Stimulated activated naive CD8-positive, alpha-beta T cell treated with anti-CD3 and anti-CD28 coated beads, Interleukin-15, amount 100 ng/mL, for 72 hours (primary cell): ENCODE measurements around the gene BMPR1B.
"Not testable (repeated sequence)": the region's sequence is repeated elsewhere in the genome, so short reads cannot be mapped to it uniquely, and the experiment has no call there.

Source experiments
- ATAC-seq: fragments of 150-1000 bp; cut with Tn5 transposase; 2 replicates; pipeline ENCODE4 v1.10.0; 2021; ENCODE audit warnings: mild to moderate bottlenecking, moderate library complexity
- DNase-seq, 2 donors: peaks; one replicate each; pipeline ENCODE4 v3.0.0; 2021 to 2022
- H3K27ac Mint-ChIP-seq, 2 donors: one replicate each; pipeline ENCODE4 v1.8.0; 2022; ENCODE audit warnings: mild to moderate bottlenecking in 2 of 2, mixed read lengths in 2 of 2, moderate library complexity in 2 of 2
- H3K27me3 Mint-ChIP-seq: one replicate; pipeline ENCODE4 v1.8.0; 2022; ENCODE audit warnings: mixed read lengths
- H3K4me1 Mint-ChIP-seq: one replicate; pipeline ENCODE4 v1.8.0; 2022; ENCODE audit warnings: mild to moderate bottlenecking, mixed read lengths
- H3K4me3 Mint-ChIP-seq, 2 donors: one replicate each; pipeline ENCODE4 v1.8.0; 2022; ENCODE audit warnings: mild to moderate bottlenecking in 2 of 2, mixed read lengths in 2 of 2, moderate library complexity in 1 of 2
- H3K9me3 Mint-ChIP-seq, 2 donors: one replicate each; pipeline ENCODE4 v1.8.0; 2022; ENCODE audit warnings: mixed read lengths in 2 of 2

Gene BMPR1B

GRCh38 chr4:95153182-95153581 is 395.4 kb downstream of the BMPR1B start:
- DNase-seq (no peak), ATAC-seq (no peak)
- Mint-ChIP-seq H3K27me3 (no peaks in the 10 kb centered on the region), H3K4me1 (peaks cover 15% of the 10 kb centered on the region), H3K4me3 (no peak overlapping the region), H3K27ac (peak overlapping the region in 1 of 2 donors; percentile 54), H3K9me3 (no peaks in the 10 kb centered on the region)

GRCh38 chr4:95155759-95156451 is 398.1 kb downstream of the BMPR1B start:
- Mint-ChIP-seq H3K4me3 (peak overlapping the region; percentile 10 to 64), H3K4me1 (peaks cover 31% of the 10 kb centered on the region), H3K27ac (peak overlapping the region; percentile 75 to 79), H3K27me3 (peaks cover 8% of the 10 kb centered on the region), H3K9me3 (no peaks in the 10 kb centered on the region)
- ATAC-seq (peak; percentile 73), DNase-seq (peak in 1 of 2 donors; percentile 9)

GRCh38 chr4:95156452-95156765 is 398.7 kb downstream of the BMPR1B start:
- Mint-ChIP-seq H3K4me1 (peaks cover 31% of the 10 kb centered on the region), H3K27me3 (peaks cover 8% of the 10 kb centered on the region), H3K27ac (no peak overlapping the region), H3K9me3 (no peaks in the 10 kb centered on the region), H3K4me3 (no peak overlapping the region)
- ATAC-seq (no peak), DNase-seq (no peak)

- DNase-seq (no peak), ATAC-seq (no peak)
- Mint-ChIP-seq H3K27ac (no peak overlapping the region), H3K4me3 (no peak overlapping the region), H3K27me3 (peaks cover 8% of the 10 kb centered on the region), H3K4me1 (peaks cover 31% of the 10 kb centered on the region), H3K9me3 (no peaks in the 10 kb centered on the region)
Observed at GRCh38 chr4:95157596-95157995, 399.8 kb downstream of the BMPR1B start.

GRCh38 chr4:95158045-95158444 is 400.3 kb downstream of the BMPR1B start:
- Mint-ChIP-seq H3K4me3 (no peak overlapping the region), H3K4me1 (peaks cover 31% of the 10 kb centered on the region), H3K27ac (no peak overlapping the region), H3K27me3 (peaks cover 8% of the 10 kb centered on the region), H3K9me3 (no peaks in the 10 kb centered on the region)
- no peak for DNase-seq
- no peak for ATAC-seq

- H3K27ac Mint-ChIP-seq = no peak overlapping the region
Observed at GRCh38 chr4:95158626-95159025, 400.9 kb downstream of the BMPR1B start.

GRCh38 chr4:95159384-95159783 is 401.6 kb downstream of the BMPR1B start:
- H3K4me1 Mint-ChIP-seq = peaks cover 31% of the 10 kb centered on the region
- no peak overlapping the region for H3K4me3 Mint-ChIP-seq
- H3K9me3 Mint-ChIP-seq = no peaks in the 10 kb centered on the region
- H3K27ac Mint-ChIP-seq = peak overlapping the region in 1 of 2 donors; percentile 57
- ATAC-seq (no peak), DNase-seq (no peak)
- H3K27me3 Mint-ChIP-seq = peaks cover 8% of the 10 kb centered on the region

More at GRCh38 chr4:95158626-95159025, 400.9 kb downstream of the BMPR1B start:
- ATAC-seq = no peak
- no peak overlapping the region for H3K4me3 Mint-ChIP-seq
- H3K27me3 Mint-ChIP-seq = peaks cover 8% of the 10 kb centered on the region
- no peaks in the 10 kb centered on the region for H3K9me3 Mint-ChIP-seq
- DNase-seq = no peak
- peaks cover 31% of the 10 kb centered on the region for H3K4me1 Mint-ChIP-seq

GRCh38 chr4:95161781-95162469 is 404.2 kb downstream of the BMPR1B start:
- peaks cover 8% of the 10 kb centered on the region for H3K27me3 Mint-ChIP-seq
- H3K4me3 Mint-ChIP-seq = no peak overlapping the region
- peaks cover 15% of the 10 kb centered on the region for H3K4me1 Mint-ChIP-seq
- peak overlapping the region; percentile 34 to 42 for H3K27ac Mint-ChIP-seq
- ATAC-seq (no peak), DNase-seq (no peak)
- no peaks in the 10 kb centered on the region for H3K9me3 Mint-ChIP-seq

GRCh38 chr4:95162867-95163266 is 405.1 kb downstream of the BMPR1B start:
- Mint-ChIP-seq H3K4me1 (peaks cover 15% of the 10 kb centered on the region), H3K9me3 (no peaks in the 10 kb centered on the region), H3K27me3 (peaks cover 8% of the 10 kb centered on the region), H3K4me3 (no peak overlapping the region), H3K27ac (no peak overlapping the region)
- ATAC-seq = no peak
- no peak for DNase-seq

GRCh38 chr4:95165926-95166524 is 408.3 kb downstream of the BMPR1B start:
- DNase-seq = peak; percentile 22 to 27
- no peaks in the 10 kb centered on the region for H3K9me3 Mint-ChIP-seq
- H3K27ac Mint-ChIP-seq = no peak overlapping the region

GRCh38 chr4:95167805-95168204 is 410.1 kb downstream of the BMPR1B start:
- Mint-ChIP-seq H3K4me3 (no peak overlapping the region), H3K27ac (no peak overlapping the region), H3K27me3 (no peaks in the 10 kb centered on the region), H3K4me1 (no peaks in the 10 kb centered on the region), H3K9me3 (no peaks in the 10 kb centered on the region)
- ATAC-seq = peak; percentile 72
- no peak for DNase-seq

More at GRCh38 chr4:95165926-95166524, 408.3 kb downstream of the BMPR1B start:
- Mint-ChIP-seq H3K27me3 (no peaks in the 10 kb centered on the region), H3K4me3 (no peak overlapping the region), H3K4me1 (no peaks in the 10 kb centered on the region)
- peak; percentile 73 for ATAC-seq

GRCh38 chr4:95170176-95170575 is 412.4 kb downstream of the BMPR1B start:
- no peak overlapping the region for H3K27ac Mint-ChIP-seq
- H3K9me3 Mint-ChIP-seq = no peaks in the 10 kb centered on the region
- ATAC-seq = no peak
- no peaks in the 10 kb centered on the region for H3K27me3 Mint-ChIP-seq
- no peak overlapping the region for H3K4me3 Mint-ChIP-seq
- H3K4me1 Mint-ChIP-seq = no peaks in the 10 kb centered on the region
- no peak for DNase-seq

- DNase-seq, H3K9me3 Mint-ChIP-seq, H3K27me3 Mint-ChIP-seq, H3K27ac Mint-ChIP-seq, ATAC-seq, H3K4me3 Mint-ChIP-seq, H3K4me1 Mint-ChIP-seq: not testable (repeated sequence)
Observed at GRCh38 chr4:95171377-95171776, 413.6 kb downstream of the BMPR1B start.

- H3K9me3 Mint-ChIP-seq = peaks cover 0 to 8% of the 10 kb centered on the region in 2 donors
- DNase-seq = no peak
- no peak for ATAC-seq
- peaks cover 8% of the 10 kb centered on the region for H3K4me1 Mint-ChIP-seq
- H3K27me3 Mint-ChIP-seq = no peaks in the 10 kb centered on the region
- H3K4me3 Mint-ChIP-seq = no peak overlapping the region
- H3K27ac Mint-ChIP-seq = no peak overlapping the region
Observed at GRCh38 chr4:95178938-95179337, 421.2 kb downstream of the BMPR1B start.

- Mint-ChIP-seq H3K9me3 (peaks cover 0 to 8% of the 10 kb centered on the region in 2 donors), H3K27me3 (no peaks in the 10 kb centered on the region), H3K4me3 (no peak overlapping the region), H3K27ac (peak overlapping the region in 1 of 2 donors; percentile 69), H3K4me1 (peaks cover 8% of the 10 kb centered on the region)
- no peak for ATAC-seq
- no peak for DNase-seq
Observed at GRCh38 chr4:95180531-95181242, 422.9 kb downstream of the BMPR1B start.
